VCaP (cell line): ENCODE measurements around the gene ZSCAN29.
A peak's percentile ranks its signal among the peaks of the same experiment; 100 is the strongest.

Experiments
- H3K27ac ChIP-seq: fragments of 450-650 bp; 2 replicates; pipeline ENCODE4 v1.5.1; 2017
- TF ChIP-seq, protein P1 (sequence below): fragments of 450-650 bp; conservative IDR thresholded peaks from 2 replicates; pipeline ENCODE4 v1.5.1; 2017; ENCODE audit warnings: mild to moderate bottlenecking, moderate library complexity

The ZSCAN29 gene

DNA sequence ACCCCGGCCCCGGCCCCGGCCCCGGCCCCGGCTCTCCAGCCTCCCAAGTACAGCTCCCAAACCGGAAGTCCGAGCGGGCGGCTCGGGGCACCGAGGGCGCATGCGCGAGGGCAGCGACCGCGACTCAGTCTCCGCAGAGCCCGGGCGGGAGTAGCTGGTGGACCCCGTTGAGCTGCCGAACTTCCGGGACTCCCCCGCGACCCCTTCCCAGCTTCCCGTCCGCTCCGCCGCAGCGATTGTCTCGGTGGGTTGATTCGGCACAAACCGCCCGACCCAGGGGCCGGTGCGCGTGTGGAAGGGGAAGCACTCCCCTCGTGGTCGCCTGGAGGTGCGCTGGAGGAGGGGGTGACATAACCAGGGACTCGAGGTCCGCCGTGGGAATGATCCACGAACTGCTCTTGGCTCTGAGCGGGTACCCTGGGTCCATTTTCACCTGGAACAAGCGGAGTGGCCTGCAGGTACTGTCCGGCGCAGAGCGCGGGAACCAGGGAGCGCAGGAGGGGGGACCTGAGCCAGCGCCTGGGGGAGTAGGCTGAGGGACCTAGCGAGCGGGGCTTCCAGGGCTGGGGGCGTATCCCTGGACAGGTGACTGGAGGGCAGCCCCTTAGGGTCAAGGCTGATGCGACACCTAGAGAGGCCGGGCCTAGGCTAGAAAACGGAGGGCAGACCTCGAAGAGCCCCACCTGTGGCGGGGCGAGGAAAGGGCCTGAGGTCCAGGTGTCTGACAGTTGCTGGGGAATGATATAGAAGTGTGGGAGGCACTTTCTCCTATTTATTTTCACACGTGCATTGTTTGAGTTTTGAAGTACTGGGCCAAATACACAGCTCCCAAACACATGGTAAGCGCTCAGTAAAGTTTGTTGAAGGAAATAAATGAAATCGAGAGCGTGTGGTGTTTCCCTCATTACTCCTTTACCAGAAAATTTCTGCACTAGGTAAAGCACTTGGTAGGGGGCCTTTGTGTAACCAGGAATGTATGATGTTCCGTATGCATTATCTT, at the start of gene ZSCAN29, which contains the start of gene TUBGCP4:
Gene ZSCAN29 (minus strand): TSS at position 69 of the 1,000 bp plus-strand sequence. CDS start 1,130 bp downstream, outside the sequence.
Gene TUBGCP4 (plus strand): TSS at position 127 of the 1,000 bp plus-strand sequence. CDS start 254 bp downstream, at position 381.
- TF ChIP-seq, protein P1, sequence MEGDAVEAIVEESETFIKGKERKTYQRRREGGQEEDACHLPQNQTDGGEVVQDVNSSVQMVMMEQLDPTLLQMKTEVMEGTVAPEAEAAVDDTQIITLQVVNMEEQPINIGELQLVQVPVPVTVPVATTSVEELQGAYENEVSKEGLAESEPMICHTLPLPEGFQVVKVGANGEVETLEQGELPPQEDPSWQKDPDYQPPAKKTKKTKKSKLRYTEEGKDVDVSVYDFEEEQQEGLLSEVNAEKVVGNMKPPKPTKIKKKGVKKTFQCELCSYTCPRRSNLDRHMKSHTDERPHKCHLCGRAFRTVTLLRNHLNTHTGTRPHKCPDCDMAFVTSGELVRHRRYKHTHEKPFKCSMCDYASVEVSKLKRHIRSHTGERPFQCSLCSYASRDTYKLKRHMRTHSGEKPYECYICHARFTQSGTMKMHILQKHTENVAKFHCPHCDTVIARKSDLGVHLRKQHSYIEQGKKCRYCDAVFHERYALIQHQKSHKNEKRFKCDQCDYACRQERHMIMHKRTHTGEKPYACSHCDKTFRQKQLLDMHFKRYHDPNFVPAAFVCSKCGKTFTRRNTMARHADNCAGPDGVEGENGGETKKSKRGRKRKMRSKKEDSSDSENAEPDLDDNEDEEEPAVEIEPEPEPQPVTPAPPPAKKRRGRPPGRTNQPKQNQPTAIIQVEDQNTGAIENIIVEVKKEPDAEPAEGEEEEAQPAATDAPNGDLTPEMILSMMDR: peak; percentile 66
- peak within 1 kb of the TSS; percentile 77 for H3K27ac ChIP-seq

DNA sequence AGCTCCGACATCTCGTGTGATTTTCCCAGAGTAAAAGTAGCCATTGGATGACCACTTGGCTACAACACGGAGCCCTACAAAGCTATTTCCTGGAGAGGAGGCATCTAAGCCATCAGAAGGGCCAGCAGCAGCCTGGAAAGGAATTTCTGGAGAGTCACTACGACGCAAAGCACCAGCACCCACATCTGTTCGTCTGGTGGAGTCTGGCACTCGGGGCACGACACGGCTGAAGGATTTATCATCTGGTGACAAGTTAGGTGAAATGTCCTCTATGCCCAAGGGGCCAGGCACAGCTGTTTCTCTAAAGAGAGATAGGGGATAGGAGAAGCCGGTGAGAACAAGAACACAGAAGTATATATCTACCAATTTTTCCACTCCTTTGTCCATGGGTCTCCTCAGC, 49.6 kb upstream of the ZSCAN29 start:
- no peak overlapping the region for H3K27ac ChIP-seq
- TF ChIP-seq, protein P1: no peak

DNA sequence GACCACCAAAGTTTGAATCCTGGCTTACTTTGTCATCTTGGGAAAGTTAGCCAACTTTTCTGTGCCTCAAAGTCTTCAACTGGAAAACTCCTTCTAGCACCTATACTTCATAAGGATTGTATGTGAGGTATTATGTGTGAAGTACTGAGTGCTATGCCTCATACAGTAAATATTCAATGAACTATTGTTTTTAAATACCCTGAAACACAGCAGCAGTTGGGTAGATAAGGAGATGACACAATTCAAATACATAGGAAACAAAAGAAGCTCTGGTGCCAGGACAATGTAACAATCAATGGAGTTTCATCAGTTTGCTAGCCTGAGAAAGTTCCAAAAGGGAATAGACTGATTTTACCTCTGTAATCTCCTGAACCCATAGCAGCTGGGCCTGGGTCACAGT, 43.4 kb upstream of the ZSCAN29 start:
- H3K27ac ChIP-seq: no peak overlapping the region
- TF ChIP-seq, protein P1: no peak

DNA sequence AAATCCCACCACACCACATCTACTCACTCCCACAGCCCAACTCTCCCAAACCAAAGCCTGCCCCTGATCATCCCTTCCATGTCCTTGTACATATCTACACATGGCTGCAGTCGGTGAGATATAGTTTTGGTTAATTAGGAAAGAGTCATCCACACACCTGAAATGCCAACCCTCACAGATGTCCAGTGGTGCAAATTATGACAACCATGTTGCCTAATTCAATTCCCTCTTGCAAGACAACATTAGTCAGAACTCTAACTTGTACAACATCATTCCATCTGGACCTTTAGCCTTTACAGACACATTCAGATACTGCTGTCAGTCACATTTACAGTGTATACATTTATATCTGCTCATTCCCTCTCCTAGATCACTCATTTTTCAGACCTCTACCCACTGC, 41.3 kb upstream of the ZSCAN29 start:
- TF ChIP-seq, protein P1: no peak
- H3K27ac ChIP-seq: peak overlapping the region; percentile 34; the same call in 1 of the 2 replicates

DNA sequence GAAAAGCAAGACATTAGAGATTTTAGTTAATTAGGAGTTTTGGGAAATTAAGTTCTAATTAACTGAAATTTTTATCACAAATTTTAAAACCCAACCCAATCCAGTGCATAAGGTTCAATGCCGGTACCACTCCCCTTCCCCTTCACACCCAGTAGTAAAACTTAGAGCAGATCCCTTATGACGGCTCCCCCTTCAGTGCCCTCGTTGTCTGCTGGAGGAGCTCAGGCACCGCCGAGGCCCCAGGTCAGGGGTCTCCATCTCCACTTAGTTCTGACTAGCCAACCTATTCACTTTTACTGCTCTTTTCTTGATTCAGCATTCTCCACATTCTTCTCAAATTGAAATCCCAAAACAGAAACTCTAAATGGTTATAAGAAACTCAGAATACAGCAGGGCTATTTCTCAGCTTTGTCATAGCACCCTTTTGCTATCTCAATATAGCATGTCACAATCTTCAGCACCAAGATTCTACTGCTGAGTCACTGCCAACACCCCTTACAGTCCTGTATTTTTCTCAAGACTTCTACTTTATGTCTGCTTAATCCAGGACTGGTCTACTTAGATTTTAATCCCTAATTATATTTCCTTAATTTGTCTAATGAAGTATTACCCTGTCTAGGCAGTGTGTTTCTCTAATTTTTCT, 39.9 kb upstream of the ZSCAN29 start:
- no peak overlapping the region for H3K27ac ChIP-seq
- TF ChIP-seq, protein P1: no peak

DNA sequence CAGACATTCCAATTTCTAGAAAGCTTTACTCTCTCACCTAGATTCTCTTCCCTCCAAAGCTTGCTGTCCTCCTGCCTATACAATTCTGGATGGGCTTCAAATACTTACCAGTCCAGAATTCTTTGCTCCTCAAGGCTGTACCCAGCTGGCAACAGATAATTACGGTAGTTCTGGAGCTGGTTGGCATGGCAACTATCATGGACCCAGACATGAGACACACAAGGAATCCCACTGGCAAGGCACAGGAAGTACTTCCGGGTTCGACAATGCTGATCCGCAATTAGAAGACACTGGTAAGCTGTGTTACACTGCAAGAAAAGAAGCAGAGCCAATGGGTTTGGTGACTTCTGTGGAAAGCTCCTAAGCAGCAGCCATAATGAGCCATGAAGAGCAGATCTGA, 37.9 kb upstream of the ZSCAN29 start:
- TF ChIP-seq, protein P1: no peak

DNA sequence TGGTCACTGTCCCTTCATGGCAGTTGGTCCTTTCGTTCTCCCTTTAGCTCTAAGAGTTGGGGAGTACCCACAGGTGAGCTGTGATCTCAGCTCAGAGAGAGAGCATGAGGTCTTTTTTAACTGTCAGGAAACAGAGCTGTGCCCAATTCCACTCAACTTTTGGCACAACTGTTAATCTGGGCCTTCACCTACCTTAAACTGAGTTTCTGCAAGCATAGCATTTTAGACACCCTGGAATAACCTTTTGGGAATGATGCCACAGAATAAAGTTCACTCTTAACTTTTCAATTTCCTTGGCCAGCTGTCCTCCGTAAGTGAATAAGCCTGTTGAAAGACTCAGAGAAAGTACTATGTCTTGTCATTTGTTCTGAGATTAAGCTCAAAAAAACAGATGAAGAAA, 36.0 kb upstream of the ZSCAN29 start:
- TF ChIP-seq, protein P1: no peak
- H3K27ac ChIP-seq: no peak overlapping the region

More for the DNA sequence above, 37.9 kb upstream of the ZSCAN29 start:
- no peak overlapping the region for H3K27ac ChIP-seq
